NCI-H524 treated with DMSO at 0.1 percent for 48 hours (cell line): ENCODE results near the gene KANK2.

ENCODE experiments used
- DNase-seq: peaks from one replicate; lab custom pipeline; 2025; lab: John Stamatoyannopoulos, UW

Gene KANK2

DNA sequence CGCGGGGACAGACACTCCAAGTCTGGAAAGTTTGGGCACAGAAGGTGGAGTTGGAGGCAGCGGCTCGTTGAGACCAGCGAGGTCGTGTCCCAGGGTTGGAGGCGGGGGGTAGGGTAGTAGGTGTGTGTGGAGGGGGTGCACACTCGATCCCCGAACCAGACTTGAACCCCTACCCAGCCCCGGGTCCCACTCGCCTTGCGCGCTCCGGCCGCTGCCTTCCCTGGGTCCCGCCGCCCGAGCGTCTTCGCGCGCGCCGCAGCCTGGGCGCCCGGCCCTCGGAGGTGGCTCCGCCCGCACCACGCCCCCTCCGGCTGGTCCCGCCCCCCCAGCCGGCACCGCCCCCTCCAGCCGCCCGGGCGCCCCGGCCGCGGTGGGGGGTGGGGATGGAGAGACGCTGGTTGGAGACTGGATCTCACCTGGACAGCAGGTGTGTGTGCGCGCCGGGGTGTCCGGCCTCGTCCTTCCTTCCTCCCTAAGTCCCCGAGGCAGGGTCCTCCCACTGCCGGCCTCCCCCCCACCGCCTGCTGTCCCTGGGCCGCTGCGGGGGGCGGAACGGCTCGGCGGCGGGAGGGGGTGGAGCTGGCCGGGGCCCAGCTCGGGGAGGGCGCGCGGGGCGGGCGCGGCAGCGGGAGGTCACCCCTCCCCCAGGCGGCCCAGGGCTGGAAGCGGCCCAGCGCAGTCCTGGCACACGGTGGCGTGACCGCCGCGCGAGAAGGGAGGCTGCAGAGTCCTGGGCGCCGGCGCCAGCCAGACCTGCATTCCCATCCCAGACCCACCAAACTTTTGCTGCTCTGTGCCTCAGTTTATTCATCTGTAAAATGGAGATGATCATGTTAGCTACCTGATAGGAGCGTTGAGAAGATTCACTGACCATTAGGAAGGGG is at the start of gene KANK2:
TSS of gene KANK2 (minus strand) at position 255 of the 884 bp plus-strand sequence. CDS start 3,034 bp downstream, outside the sequence.
- no peak for DNase-seq

- no peak for DNase-seq
Measured at GRCh38 chr19:11246941-11247340, 49.6 kb upstream of the KANK2 start.

DNA sequence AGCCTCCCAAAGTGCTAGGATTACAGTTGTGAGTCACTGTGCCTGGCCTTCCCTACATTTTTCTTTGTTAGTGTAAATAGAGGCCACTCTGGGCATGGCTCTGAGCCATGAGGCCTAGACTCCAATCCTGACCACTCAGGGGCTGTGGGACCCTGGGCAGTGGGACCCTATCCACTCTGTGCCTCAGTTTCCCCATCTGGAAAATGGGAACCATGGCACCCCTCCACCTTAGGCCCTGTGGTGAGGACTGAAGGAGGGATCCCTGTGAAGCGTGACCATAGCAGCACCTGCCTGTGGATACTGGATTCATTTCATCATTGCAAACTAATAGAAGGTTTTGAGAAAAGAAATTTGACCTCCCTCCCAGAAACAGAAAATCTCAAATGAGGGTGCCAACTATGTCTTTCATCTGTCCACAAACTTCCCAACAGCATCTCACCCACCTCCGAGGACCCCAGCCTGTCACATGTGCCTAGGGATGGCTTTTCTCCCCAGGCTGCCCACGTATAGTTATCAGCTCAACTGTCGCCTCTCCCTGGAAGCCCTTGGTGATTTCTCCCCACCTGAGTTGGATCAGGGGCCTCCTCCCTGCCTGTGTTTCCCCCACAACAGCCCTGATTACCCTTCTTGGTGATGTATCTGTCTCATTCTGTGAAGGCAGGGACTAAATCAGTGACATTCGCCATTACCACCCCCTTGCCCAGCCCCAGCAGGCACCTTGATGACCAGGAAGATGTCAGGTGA is 47.7 kb upstream of the KANK2 start:
- no peak for DNase-seq

GRCh38 chr19:11243798-11244169 is 46.4 kb upstream of the KANK2 start:
- DNase-seq: no peak

DNA sequence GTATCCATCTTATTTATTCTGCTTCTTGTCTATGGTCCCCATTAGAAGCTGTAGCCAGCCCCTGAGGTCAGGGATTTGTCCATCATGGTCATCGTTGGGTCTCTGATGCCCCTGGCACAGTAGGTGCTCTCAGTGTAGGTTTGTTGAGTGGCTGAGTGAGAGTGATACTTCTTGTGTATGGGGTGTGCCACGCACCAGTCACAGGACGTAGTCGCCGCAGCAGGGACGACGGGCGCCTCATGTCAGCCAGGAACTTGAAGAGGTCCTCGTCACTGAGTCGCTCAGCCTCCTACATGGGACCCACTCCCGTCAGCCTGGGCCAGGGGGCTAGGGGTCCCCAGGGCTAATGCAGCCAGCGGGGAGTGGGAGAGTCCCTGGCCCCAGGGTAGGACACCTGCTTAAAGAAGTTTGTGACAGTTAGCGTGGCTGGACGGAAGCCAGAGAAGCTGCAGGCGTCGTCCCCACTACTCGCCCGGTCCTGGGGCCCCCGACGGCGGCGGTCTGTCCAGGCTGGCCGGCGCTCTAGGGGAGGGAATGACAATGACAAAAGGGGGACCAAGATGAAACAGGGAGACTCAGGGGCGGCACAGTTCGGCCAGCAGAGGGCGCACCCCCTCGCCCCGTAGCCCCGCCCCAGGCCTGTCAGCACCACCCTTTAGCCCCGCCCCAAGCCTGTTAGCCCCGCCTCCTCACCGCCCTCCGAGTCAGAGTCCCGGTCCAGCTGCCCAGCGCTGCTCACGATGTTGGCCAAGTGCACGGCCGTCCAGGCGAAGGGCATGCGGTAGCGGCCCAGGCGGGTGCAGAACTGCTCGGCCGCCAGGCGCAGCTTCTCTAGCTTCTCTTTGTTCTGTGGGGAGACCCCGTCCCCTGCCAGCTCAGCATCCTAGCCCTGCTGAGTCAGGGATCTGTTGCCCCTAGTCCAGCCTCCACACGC is 45.8 kb upstream of the KANK2 start:
- no peak for DNase-seq

DNA sequence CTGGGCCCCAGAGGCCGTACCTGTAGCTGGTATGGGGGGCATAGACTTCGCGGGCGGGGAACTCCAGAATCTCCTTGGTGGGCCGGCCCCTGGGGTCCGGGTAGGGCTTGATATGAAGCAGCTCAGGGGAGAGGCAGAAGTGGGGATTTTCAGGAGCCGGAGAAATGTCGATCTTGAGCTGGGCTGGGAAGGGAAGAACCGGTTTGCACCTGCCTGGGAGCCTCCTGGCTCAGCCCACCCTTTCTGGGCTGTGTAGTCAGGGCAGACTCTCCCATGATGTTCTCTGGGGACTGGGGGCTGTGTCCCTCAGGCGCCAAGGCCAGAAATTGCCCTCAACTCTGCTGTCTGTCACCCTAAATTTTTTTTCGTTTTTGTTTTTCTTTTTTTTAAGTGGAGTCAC is 44.7 kb upstream of the KANK2 start:
- DNase-seq: no peak

GRCh38 chr19:11240008-11240444 is 42.7 kb upstream of the KANK2 start:
- no peak for DNase-seq

GRCh38 chr19:11239377-11240000 is 42.1 kb upstream of the KANK2 start, which contains the start of gene ANGPTL8:
Gene ANGPTL8, plus strand, starts transcription at chr19:11239619. Its CDS starts 19 bp downstream, at chr19:11239638.
- DNase-seq: no peak

GRCh38 chr19:11238781-11239376 is 41.5 kb upstream of the KANK2 start:
- DNase-seq: no peak

GRCh38 chr19:11238041-11238440 is 40.7 kb upstream of the KANK2 start:
- DNase-seq: no peak

DNA sequence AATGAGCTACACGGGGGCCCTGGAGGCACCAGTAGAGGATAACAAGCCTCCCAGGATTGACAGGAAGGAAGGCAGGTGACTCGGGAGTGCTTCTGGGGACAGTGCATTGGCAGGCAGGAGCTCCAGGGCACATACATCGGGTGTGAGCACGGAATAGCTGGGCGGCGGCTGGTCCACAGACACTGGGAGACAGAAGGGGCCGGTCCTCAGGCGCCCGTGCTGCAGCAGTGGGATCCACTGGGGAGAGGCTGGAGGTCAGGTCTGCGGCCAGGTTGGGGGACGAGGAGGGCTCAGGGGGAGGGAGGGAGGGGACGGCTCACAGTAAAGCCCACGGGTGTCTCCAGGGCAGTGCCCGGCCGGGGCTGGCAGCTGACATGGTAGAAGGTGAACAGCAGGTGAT is 40.0 kb upstream of the KANK2 start:
- DNase-seq: no peak

- no peak for DNase-seq
Measured at GRCh38 chr19:11236324-11237301, 39.3 kb upstream of the KANK2 start.

- no peak for DNase-seq
Measured at GRCh38 chr19:11234486-11235075, 37.2 kb upstream of the KANK2 start.

GRCh38 chr19:11233073-11233472 is 35.7 kb upstream of the KANK2 start:
- no peak for DNase-seq

- no peak for DNase-seq
Measured at GRCh38 chr19:11232555-11232954, 35.2 kb upstream of the KANK2 start.

GRCh38 chr19:11230621-11231386 is 33.5 kb upstream of the KANK2 start:
- no peak for DNase-seq

DNA sequence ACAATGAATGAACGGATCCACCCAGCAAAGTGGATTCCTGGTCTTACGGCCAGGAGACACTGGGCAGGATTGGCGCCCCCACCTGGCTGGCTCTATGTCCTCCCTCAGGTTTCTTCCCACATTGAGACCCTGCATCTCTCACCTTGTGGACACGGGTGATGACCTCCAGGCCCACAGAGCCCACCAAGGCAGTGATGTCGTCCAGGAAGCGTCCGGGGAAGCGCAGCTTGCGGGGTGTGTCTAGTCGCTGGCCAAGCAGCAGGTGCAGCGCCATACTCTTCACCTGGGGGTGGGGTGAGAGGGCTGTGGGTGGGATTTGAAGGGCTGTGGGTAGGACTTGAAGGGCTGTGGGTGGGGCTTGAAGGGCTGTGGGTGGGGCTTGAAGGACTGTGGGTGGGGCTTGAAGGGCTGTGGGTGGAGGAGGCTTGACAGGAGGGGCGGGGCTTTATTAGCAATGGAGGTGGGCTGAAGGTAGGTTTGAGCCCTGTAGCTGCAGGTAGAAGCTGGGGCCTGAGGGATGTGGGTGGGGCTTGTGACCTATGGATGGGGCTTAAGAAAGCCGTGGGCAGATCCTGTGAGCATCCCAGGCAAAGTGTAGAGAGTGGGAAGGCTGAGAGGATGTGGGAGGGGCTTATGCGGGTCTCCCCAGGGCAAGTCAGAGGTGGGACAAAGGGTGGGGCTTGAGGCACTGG is 30.0 kb upstream of the KANK2 start:
- DNase-seq: no peak

DNA sequence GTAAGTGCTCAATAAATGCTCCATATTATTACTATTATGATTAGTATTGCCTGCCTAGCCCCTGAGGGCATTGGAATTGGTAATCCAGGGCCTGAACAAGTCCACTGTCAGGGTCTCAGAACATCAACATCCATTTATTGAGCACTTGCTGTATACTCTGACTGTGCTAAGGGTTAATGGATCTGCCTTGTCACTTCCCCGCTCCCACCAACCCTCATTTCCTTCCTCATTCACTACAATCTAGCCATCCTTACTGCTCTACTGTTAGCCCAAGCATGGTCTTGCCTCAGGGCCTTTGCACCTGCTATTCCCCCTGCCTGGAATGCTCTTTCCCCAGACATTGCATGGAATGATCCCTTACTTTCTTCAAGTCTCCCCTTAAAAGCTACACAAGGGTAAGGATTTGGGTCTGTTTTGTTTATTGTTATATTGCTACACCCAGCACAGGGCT is 29.4 kb upstream of the KANK2 start:
- no peak for DNase-seq
